IMR-90 (cell line): ENCODE data around the gene VEZT. TPM values are rescaled to one million over a fixed set of nuclear protein-coding genes. Genes with fewer than 3 reads are reported as not detected.

ENCODE experiments used
- ATAC-seq: fragments of 200-7000 bp; cut with Tn5 transposase; 2 replicates; pipeline ENCODE4 v1.9.1; 2020; ENCODE audit warnings: low read depth, mild to moderate bottlenecking, moderate library complexity
- BruUV-seq: library from RNA; stranded (reverse); fragments of 400-500 nt; replicated peaks from 2 replicates; lab custom pipeline; 2021; lab: Mats Ljungman, UMichigan
- CTCF ChIA-PET: fragments of 300-600 bp; formaldehyde crosslinking; extraction: SDS; loops from one replicate; lab custom pipeline; 2021; ENCODE audit warnings: antibody characterized with exemption; lab: Yijun Ruan, JAX
- POLR2A ChIA-PET: fragments of 300-600 bp; sonication (Branson Sonifier 250); formaldehyde crosslinking; loops from one replicate; lab custom pipeline; 2022; ENCODE audit warnings: antibody characterized with exemption; ENCODE audit not compliant: unreplicated experiment; lab: Charles Lee
- DNase-seq: peaks from one replicate; pipeline ENCODE4 v3.0.0; 2013
- H2AFZ ChIP-seq: replicated peaks from 2 replicates; pipeline ENCODE3; 2013; ENCODE audit warnings: low read length, mild to moderate bottlenecking; ENCODE audit not compliant: poor library complexity
- H2AK5ac ChIP-seq: 2 replicates; pipeline ENCODE4 v1.6.1; 2013; ENCODE audit warnings: low read depth, low read length, inconsistent platforms
- H2AK9ac ChIP-seq: replicated peaks from 2 replicates; pipeline ENCODE3; 2013; ENCODE audit warnings: mild to moderate bottlenecking, low read depth, low read length, moderate library complexity; ENCODE audit not compliant: poor library complexity
- H2BK120ac ChIP-seq: 2 replicates; pipeline ENCODE4 v1.6.1; 2013; ENCODE audit warnings: low read depth, low read length, inconsistent platforms
- H2BK15ac ChIP-seq: 3 replicates; pipeline ENCODE4 v1.6.1; 2013; ENCODE audit warnings: low read depth, low read length, inconsistent platforms
- H2BK20ac ChIP-seq: 2 replicates; pipeline ENCODE4 v1.6.1; 2013; ENCODE audit warnings: low read depth, mild to moderate bottlenecking, inconsistent platforms, low read length, moderate library complexity
- H2BK5ac ChIP-seq: 2 replicates; pipeline ENCODE4 v1.6.1; 2013; ENCODE audit warnings: mild to moderate bottlenecking, low read depth, low read length, inconsistent platforms; ENCODE audit not compliant: poor library complexity, severe bottlenecking
- H3K14ac ChIP-seq: replicated peaks from 2 replicates; pipeline ENCODE4 v1.6.1; 2013; ENCODE audit warnings: low read depth, low read length, inconsistent platforms
- H3K18ac ChIP-seq: 2 replicates; pipeline ENCODE4 v1.6.1; 2013; ENCODE audit warnings: low read depth, low read length, control low read depth
- H3K23ac ChIP-seq: 2 replicates; pipeline ENCODE4 v1.6.1; 2013; ENCODE audit warnings: low read depth, low read length, inconsistent platforms
- H3K27ac ChIP-seq: 2 replicates; pipeline ENCODE4 v1.5.1; 2013; ENCODE audit warnings: mild to moderate bottlenecking, control low read depth, low read length; ENCODE audit not compliant: insufficient read depth
- H3K27me3 ChIP-seq: 2 replicates; pipeline ENCODE4 v1.6.1; 2013; ENCODE audit warnings: low read length; ENCODE audit not compliant: control insufficient read depth, insufficient read depth
- H3K36me3 ChIP-seq: 2 replicates; pipeline ENCODE4 v1.6.1; 2013; ENCODE audit warnings: low read length, mixed read lengths; ENCODE audit not compliant: control insufficient read depth, insufficient read depth
- H3K4ac ChIP-seq: 2 replicates; pipeline ENCODE4 v1.6.1; 2013; ENCODE audit warnings: low read depth, low read length, inconsistent platforms
- H3K4me1 ChIP-seq: 2 replicates; pipeline ENCODE4 v1.6.1; 2013; ENCODE audit warnings: low read length, mixed read lengths; ENCODE audit not compliant: control insufficient read depth, insufficient read depth
- H3K4me2 ChIP-seq: 2 replicates; pipeline ENCODE4 v1.6.1; 2013; ENCODE audit warnings: low read depth, mild to moderate bottlenecking, control low read depth, low read length, moderate library complexity
- H3K4me3 ChIP-seq: 2 replicates; pipeline ENCODE4 v1.5.1; 2013; ENCODE audit warnings: low read depth, mild to moderate bottlenecking, control low read depth, low read length, moderate library complexity; ENCODE audit not compliant: insufficient read depth
- H3K56ac ChIP-seq: 2 replicates; pipeline ENCODE4 v1.6.1; 2013; ENCODE audit warnings: low read length, inconsistent platforms; ENCODE audit not compliant: insufficient read depth; ENCODE audit errors: extremely low read depth
- H3K79me1 ChIP-seq, 2 experiments: 2 replicates each; pipeline ENCODE4 v1.6.1; 2013; ENCODE audit warnings: low read length in 2 of 2, inconsistent platforms in 1 of 2, low read depth in 1 of 2
- H3K9ac ChIP-seq: 2 replicates; pipeline ENCODE4 v1.6.1; 2013; ENCODE audit warnings: low read depth, low read length, control low read depth
- H3K9me1 ChIP-seq: 2 replicates; pipeline ENCODE4 v1.6.1; 2013; ENCODE audit warnings: low read length, inconsistent platforms; ENCODE audit not compliant: insufficient read depth
- H3K9me3 ChIP-seq: 2 replicates; pipeline ENCODE4 v1.6.1; 2013; ENCODE audit warnings: low read length; ENCODE audit not compliant: control insufficient read depth, insufficient read depth
- H4K20me1 ChIP-seq: 2 replicates; pipeline ENCODE4 v1.6.1; 2013; ENCODE audit warnings: low read length, inconsistent platforms; ENCODE audit not compliant: insufficient read depth
- H4K5ac ChIP-seq: 2 replicates; pipeline ENCODE4 v1.6.1; 2013; ENCODE audit warnings: mild to moderate bottlenecking, low read depth, low read length, control low read depth
- H4K8ac ChIP-seq, 2 experiments: 2 replicates each; pipeline ENCODE4 v1.6.1; 2013; ENCODE audit warnings: low read depth in 2 of 2, low read length in 2 of 2, control low read depth in 1 of 2, inconsistent platforms in 1 of 2
- H4K91ac ChIP-seq: 2 replicates; pipeline ENCODE4 v1.6.1; 2013; ENCODE audit warnings: low read depth, low read length, inconsistent platforms; ENCODE audit not compliant: insufficient read depth
- BHLHE40 ChIP-seq: fragments of 150-350 bp; IDR thresholded peaks from 2 replicates; pipeline ENCODE4 v1.6.1; 2016; ENCODE audit warnings: mild to moderate bottlenecking, low read depth, low read length
- CEBPB ChIP-seq: IDR thresholded peaks from 2 replicates; pipeline ENCODE4 v1.6.1; 2012; ENCODE audit warnings: low read depth, low read length, improper control_type of control experiment
- CHD1 ChIP-seq: IDR thresholded peaks from 2 replicates; pipeline ENCODE4 v1.6.1; 2012; ENCODE audit warnings: low read depth, low read length, improper control_type of control experiment
- FOS ChIP-seq: fragments of 150-350 bp; IDR thresholded peaks from 2 replicates; pipeline ENCODE4 v1.6.1; 2016; ENCODE audit warnings: low read depth, low read length
- MAFK ChIP-seq: IDR thresholded peaks from 2 replicates; pipeline ENCODE4 v1.6.1; 2012; ENCODE audit warnings: low read depth, low read length, improper control_type of control experiment
- MAZ ChIP-seq: IDR thresholded peaks from 2 replicates; pipeline ENCODE4 v1.6.1; 2012; ENCODE audit warnings: low read depth, mild to moderate bottlenecking, low read length, improper control_type of control experiment, moderate library complexity, borderline replicate concordance
- MXI1 ChIP-seq: IDR thresholded peaks from 2 replicates; pipeline ENCODE4 v1.6.1; 2012; ENCODE audit warnings: low read depth, mild to moderate bottlenecking, low read length, moderate library complexity, borderline replicate concordance
- NFE2L2 ChIP-seq: fragments of 150-350 bp; IDR thresholded peaks from 2 replicates; pipeline ENCODE4 v1.6.1; 2016; ENCODE audit warnings: low read depth, mild to moderate bottlenecking, low read length
- POLR2A ChIP-seq: IDR thresholded peaks from 2 replicates; pipeline ENCODE4 v1.6.1; 2012; ENCODE audit warnings: mild to moderate bottlenecking, low read depth, low read length
- RAD21 ChIP-seq: IDR thresholded peaks from 2 replicates; pipeline ENCODE4 v1.6.1; 2012; ENCODE audit warnings: low read length, improper control_type of control experiment
- RCOR1 ChIP-seq: IDR thresholded peaks from 2 replicates; pipeline ENCODE4 v1.6.1; 2012; ENCODE audit warnings: mild to moderate bottlenecking, low read length, improper control_type of control experiment; ENCODE audit not compliant: insufficient replicate concordance
- RFX5 ChIP-seq: IDR thresholded peaks from 2 replicates; pipeline ENCODE4 v1.8.0; 2012; ENCODE audit warnings: low read depth, mild to moderate bottlenecking, low read length, moderate library complexity
- SMC3 ChIP-seq: fragments of 150-350 bp; IDR thresholded peaks from 2 replicates; pipeline ENCODE4 v1.6.1; 2016; ENCODE audit warnings: low read depth, mild to moderate bottlenecking, antibody characterized with exemption, low read length, moderate library complexity
- whole genome bisulfite sequencing, 2 experiments: methylation state at CpG; one replicate each; pipeline versions ENCODE4 v1.1.5 to v1.1.7; 2013; ENCODE audit warnings: missing lambda C conversion rate in 2 of 2; ENCODE audit not compliant: insufficient read length in 1 of 2; ENCODE audit errors: extremely low coverage in 2 of 2; 5-methylcytosine and 5-hydroxymethylcytosine counted together
- dilution Hi-C: fragments of 300-500 bp; cut with HindIII; formaldehyde crosslinking; loops from one replicate; pipeline ENCODE4 v1.14.3; 2018; ENCODE audit warnings: low sequenced_read_pairs; ENCODE audit not compliant: unreplicated experiment
- in situ Hi-C: fragments of 300-500 bp; cut with MboI; formaldehyde crosslinking; loops from 3 replicates; pipeline ENCODE4 v1.14.3; 2019; ENCODE audit warnings: low sequenced_read_pairs, inconsistent platforms, mixed read lengths
- intact Hi-C: fragments of 100-400 bp; cut with micrococcal nuclease; formaldehyde crosslinking; loops from 2 replicates; pipeline ENCODE4 v1.10.0; 2022
- polyA plus RNA-seq, 3 experiments: library from polyadenylated mRNA; depleted of rRNA; stranded (reverse); fragments of >200 nt; gene quantifications; 2 replicates each; pipeline ENCODE4 v1.2.3, GENCODE V29; 2012; ENCODE audit warnings: low replicate concordance in 1 of 3
- total RNA-seq: library from RNA; depleted of rRNA; stranded (reverse); fragments of >200 nt; gene quantifications from 2 replicates; pipeline ENCODE4 v1.2.3, GENCODE V29; 2012
- TF ChIP-seq, protein P1 (sequence below): conservative IDR thresholded peaks from 2 replicates; pipeline ENCODE4 v1.5.1; 2012; ENCODE audit warnings: mild to moderate bottlenecking, low read depth, low read length, improper control_type of control experiment
- TF ChIP-seq, protein P2 (sequence below): fragments of 150-350 bp; IDR thresholded peaks from 2 replicates; pipeline ENCODE4 v1.6.1; 2016; ENCODE audit warnings: low read depth, mild to moderate bottlenecking, low read length, moderate library complexity, borderline replicate concordance
- TF ChIP-seq, protein P3 (sequence below): fragments of 150-350 bp; IDR thresholded peaks from 2 replicates; pipeline ENCODE4 v1.6.1; 2017; ENCODE audit warnings: mild to moderate bottlenecking, antibody characterized with exemption, low read length, low read depth

The VEZT gene
- total and polyA plus RNA-seq, 2 of the 4 experiments (the other 2 are of a cell fraction): 54.5 to 90.2 TPM

DNA sequence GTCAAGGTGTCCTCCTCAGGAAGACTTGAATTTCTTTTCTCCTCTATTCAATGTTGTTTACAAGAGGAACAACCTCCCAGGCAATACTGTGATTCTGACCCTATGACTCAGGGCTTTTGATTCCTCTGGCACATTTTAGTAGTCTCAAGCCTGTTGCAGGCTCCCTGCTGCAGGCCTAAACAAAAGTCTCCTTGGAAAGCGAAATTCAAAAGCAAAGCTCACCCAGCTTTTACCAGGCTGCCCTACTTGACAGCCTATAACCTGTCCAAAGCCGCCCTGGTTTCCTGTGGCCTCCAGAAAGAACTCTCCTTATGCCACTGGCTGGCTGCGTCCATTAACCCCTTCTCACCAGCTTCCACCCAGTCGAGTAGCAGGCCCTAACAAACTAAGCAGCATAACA, 11.9 kb upstream of the VEZT start:
- POLR2A ChIA-PET: no interaction called here

More for the DNA sequence above, 11.9 kb upstream of the VEZT start:
- TF ChIP-seq, protein P1, sequence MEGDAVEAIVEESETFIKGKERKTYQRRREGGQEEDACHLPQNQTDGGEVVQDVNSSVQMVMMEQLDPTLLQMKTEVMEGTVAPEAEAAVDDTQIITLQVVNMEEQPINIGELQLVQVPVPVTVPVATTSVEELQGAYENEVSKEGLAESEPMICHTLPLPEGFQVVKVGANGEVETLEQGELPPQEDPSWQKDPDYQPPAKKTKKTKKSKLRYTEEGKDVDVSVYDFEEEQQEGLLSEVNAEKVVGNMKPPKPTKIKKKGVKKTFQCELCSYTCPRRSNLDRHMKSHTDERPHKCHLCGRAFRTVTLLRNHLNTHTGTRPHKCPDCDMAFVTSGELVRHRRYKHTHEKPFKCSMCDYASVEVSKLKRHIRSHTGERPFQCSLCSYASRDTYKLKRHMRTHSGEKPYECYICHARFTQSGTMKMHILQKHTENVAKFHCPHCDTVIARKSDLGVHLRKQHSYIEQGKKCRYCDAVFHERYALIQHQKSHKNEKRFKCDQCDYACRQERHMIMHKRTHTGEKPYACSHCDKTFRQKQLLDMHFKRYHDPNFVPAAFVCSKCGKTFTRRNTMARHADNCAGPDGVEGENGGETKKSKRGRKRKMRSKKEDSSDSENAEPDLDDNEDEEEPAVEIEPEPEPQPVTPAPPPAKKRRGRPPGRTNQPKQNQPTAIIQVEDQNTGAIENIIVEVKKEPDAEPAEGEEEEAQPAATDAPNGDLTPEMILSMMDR: no peak
- TF ChIP-seq RCOR1 (peak; percentile 13), CEBPB (no peak), FOS (0 out of 2 replicates have a peak, but pooled peaks have one; percentile 17), MXI1 (no peak), NFE2L2 (peak; percentile 81), RFX5 (no peak), MAFK (peak; percentile 19; the same call in 1 of the 2 replicates), RAD21 (0 out of 2 replicates have a peak, but pooled peaks have one; percentile 7), SMC3 (no peak), CHD1 (no peak), BHLHE40 (no peak), MAZ (no peak), POLR2A (no peak)
- TF ChIP-seq, protein P2, sequence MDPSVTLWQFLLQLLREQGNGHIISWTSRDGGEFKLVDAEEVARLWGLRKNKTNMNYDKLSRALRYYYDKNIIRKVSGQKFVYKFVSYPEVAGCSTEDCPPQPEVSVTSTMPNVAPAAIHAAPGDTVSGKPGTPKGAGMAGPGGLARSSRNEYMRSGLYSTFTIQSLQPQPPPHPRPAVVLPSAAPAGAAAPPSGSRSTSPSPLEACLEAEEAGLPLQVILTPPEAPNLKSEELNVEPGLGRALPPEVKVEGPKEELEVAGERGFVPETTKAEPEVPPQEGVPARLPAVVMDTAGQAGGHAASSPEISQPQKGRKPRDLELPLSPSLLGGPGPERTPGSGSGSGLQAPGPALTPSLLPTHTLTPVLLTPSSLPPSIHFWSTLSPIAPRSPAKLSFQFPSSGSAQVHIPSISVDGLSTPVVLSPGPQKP: no peak
- TF ChIP-seq, protein P3, sequence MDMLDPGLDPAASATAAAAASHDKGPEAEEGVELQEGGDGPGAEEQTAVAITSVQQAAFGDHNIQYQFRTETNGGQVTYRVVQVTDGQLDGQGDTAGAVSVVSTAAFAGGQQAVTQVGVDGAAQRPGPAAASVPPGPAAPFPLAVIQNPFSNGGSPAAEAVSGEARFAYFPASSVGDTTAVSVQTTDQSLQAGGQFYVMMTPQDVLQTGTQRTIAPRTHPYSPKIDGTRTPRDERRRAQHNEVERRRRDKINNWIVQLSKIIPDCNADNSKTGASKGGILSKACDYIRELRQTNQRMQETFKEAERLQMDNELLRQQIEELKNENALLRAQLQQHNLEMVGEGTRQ: no peak
- Histone ChIP-seq H3K23ac (peak overlapping the region; percentile 52; the same call in 1 of the 2 replicates), H3K4me1 (peaks cover 22% of the 10 kb centered on the region), H3K27me3 (no peaks in the 10 kb centered on the region), H4K8ac (peak overlapping the region; percentile 13 to 95; a peak in 3 of 4 replicates), H2BK5ac (peak overlapping the region; percentile 97), H3K27ac (peak overlapping the region; percentile 98), H2AK5ac (no peak overlapping the region), H2AFZ (peak overlapping the region; percentile 54), H2BK20ac (peak overlapping the region; percentile 73), H3K79me1 (peaks cover 18 to 51% of the 10 kb centered on the region in 2 experiments), H3K4me2 (peak overlapping the region; percentile 85), H3K4me3 (no peak overlapping the region), H3K9ac (peak overlapping the region; percentile 81), H2BK120ac (peak overlapping the region; percentile 96), H3K9me1 (peaks cover 11% of the 10 kb centered on the region), H2BK15ac (peak overlapping the region; percentile 97; the same call in 2 of the 3 replicates), H4K91ac (peak overlapping the region; percentile 78; the same call in 1 of the 2 replicates), H4K5ac (peak overlapping the region; percentile 94), H3K18ac (peak overlapping the region; percentile 95), H3K14ac (peak overlapping the region; percentile 88), H3K9me3 (no peaks in the 10 kb centered on the region), H4K20me1 (no peaks in the 10 kb centered on the region), H2AK9ac (no peak overlapping the region), H3K4ac (peak overlapping the region; percentile 96), H3K56ac (peak overlapping the region; percentile 75), H3K36me3 (no peaks in the 10 kb centered on the region)
- DNase-seq: peak; percentile 90
- in situ Hi-C loops (no loop called here), intact Hi-C loops (no loop called here), dilution Hi-C loops (no loop called here)
- peak; percentile 83 for ATAC-seq
- BruUV-seq: no TSS peak
- no CpG with 5 or more reads among the region's 4 CpGs for WGBS, 2 experiments
- CTCF ChIA-PET: interaction anchor here (0.6 to 1.5 kb wide), 3 partner anchors 12 to 1030 kb away, joined by 3 to 5 read pairs (median 5); partner anchors contain the start of gene VEZT
